SK-N-SH (cell line): ENCODE measurements around the gene YTHDF1. TPM values are rescaled to one million over a fixed set of nuclear protein-coding genes. Genes with fewer than 3 reads are reported as not detected.

Experiments
- CTCF ChIA-PET: fragments of 300-600, 350-600 bp; formaldehyde crosslinking; extraction: SDS; loops from one replicate; lab custom pipeline; 2021; lab: Yijun Ruan, JAX
- POLR2A ChIA-PET: fragments of 350-600 bp; sonication (Branson Sonifier 250); formaldehyde crosslinking; extraction: SDS; loops from one replicate; lab custom pipeline; 2020; ENCODE audit warnings: antibody characterized with exemption, inconsistent platforms; lab: Yijun Ruan, JAX
- DNase-seq: peaks from one replicate; pipeline ENCODE4 v3.0.0; 2012
- H2AFZ ChIP-seq: fragments of 200-600 bp; sonication (generic); 2 replicates; pipeline ENCODE4 v1.8.1; 2016; ENCODE audit warnings: antibody characterized with exemption, mild to moderate bottlenecking, low read depth
- H3F3A ChIP-seq: fragments of 200-600 bp; sonication (generic); replicated peaks from 2 replicates; pipeline ENCODE3; 2016; ENCODE audit warnings: antibody characterized with exemption, mild to moderate bottlenecking; ENCODE audit not compliant: insufficient read depth
- H3K27ac ChIP-seq, 2 experiments: fragments of 200-500 bp in 1 of 2; fragments of 200-600 bp in 1 of 2; sonication (Bioruptor generic) in 1 of 2; sonication (generic), shearing (Covaris generic) in 1 of 2; 2 replicates each; pipeline versions ENCODE4 v1.5.1 to v1.6.1; 2014 to 2016; ENCODE audit warnings: low read depth in 2 of 2, inconsistent platforms in 1 of 2, low read length in 1 of 2, mild to moderate bottlenecking in 1 of 2, mixed read lengths in 1 of 2
- H3K27me3 ChIP-seq: fragments of 200-600 bp; sonication (generic), shearing (Covaris generic); 2 replicates; pipeline ENCODE4 v1.6.1; 2016; ENCODE audit warnings: mixed run types; ENCODE audit not compliant: insufficient read depth
- H3K36me3 ChIP-seq, 2 experiments: fragments of 200-500 bp in 1 of 2; fragments of 200-600 bp in 1 of 2; sonication (Bioruptor generic) in 1 of 2; sonication (generic) in 1 of 2; replicated peaks in 1 of 2; 2 replicates each; pipeline versions ENCODE3 to v1.5.1; 2014 to 2016; ENCODE audit warnings: low read length in 1 of 2, mild to moderate bottlenecking in 1 of 2; ENCODE audit not compliant: insufficient read depth in 2 of 2, control insufficient read depth in 1 of 2
- H3K4me1 ChIP-seq, 2 experiments: fragments of 200-500 bp in 1 of 2; fragments of 200-600 bp in 1 of 2; sonication (Bioruptor generic) in 1 of 2; sonication (generic), shearing (Covaris generic) in 1 of 2; 2 replicates each; pipeline versions ENCODE4 v1.5.1 to v1.6.1; 2014 to 2016; ENCODE audit warnings: low read depth in 1 of 2, low read length in 1 of 2, mixed run types in 1 of 2; ENCODE audit not compliant: insufficient read depth in 2 of 2, control insufficient read depth in 1 of 2
- H3K4me2 ChIP-seq: fragments of 200-600 bp; sonication (generic), shearing (Covaris generic); 2 replicates; pipeline ENCODE4 v1.6.1; 2017; ENCODE audit warnings: mixed run types
- H3K4me3 ChIP-seq, 2 experiments: fragments of 200-500 bp in 1 of 2; fragments of 200-600 bp in 1 of 2; sonication (Bioruptor generic) in 1 of 2; sonication (generic), shearing (Covaris generic) in 1 of 2; 2 replicates each; pipeline versions ENCODE4 v1.5.1 to v1.8.1; 2014 to 2016; ENCODE audit warnings: low read depth in 2 of 2, inconsistent platforms in 1 of 2, low read length in 1 of 2, mild to moderate bottlenecking in 1 of 2, mixed read lengths in 1 of 2, moderate library complexity in 1 of 2
- H3K79me2 ChIP-seq: fragments of 200-600 bp; sonication (generic); 2 replicates; pipeline ENCODE4 v1.8.1; 2017; ENCODE audit warnings: mild to moderate bottlenecking; ENCODE audit not compliant: insufficient read depth
- H3K9ac ChIP-seq: fragments of 200-600 bp; sonication (generic); 2 replicates; pipeline ENCODE4 v1.6.1; 2017; ENCODE audit warnings: mixed run types
- H3K9me2 ChIP-seq: fragments of 200-600 bp; sonication (generic); 2 replicates; pipeline ENCODE4 v1.6.1; 2017; ENCODE audit warnings: mixed run types
- H3K9me3 ChIP-seq: fragments of 200-600 bp; sonication (generic); 2 replicates; pipeline ENCODE4 v1.6.1; 2017; ENCODE audit warnings: mixed run types, mild to moderate bottlenecking, moderate library complexity
- H4K20me1 ChIP-seq: fragments of 200-600 bp; sonication (generic); 2 replicates; pipeline ENCODE4 v1.6.1; 2017; ENCODE audit warnings: mild to moderate bottlenecking, mixed run types; ENCODE audit not compliant: insufficient read depth
- CHD2 ChIP-seq: fragments of 150-350 bp; IDR thresholded peaks from 2 replicates; pipeline ENCODE4 v1.6.1; 2018; ENCODE audit warnings: low read length; ENCODE audit not compliant: partially characterized antibody
- ELF1 ChIP-seq: IDR thresholded peaks from 2 replicates; pipeline ENCODE4 v1.4.0; 2012
- EP300 ChIP-seq, 2 experiments: IDR thresholded peaks; 2 replicates each; pipeline versions ENCODE4 v1.4.0 to v1.6.1; 2012; ENCODE audit warnings: borderline replicate concordance in 1 of 2, low read depth in 1 of 2, low read length in 1 of 2
- GATA2 ChIP-seq: sonication (generic); formaldehyde crosslinking; IDR thresholded peaks from 2 replicates; pipeline ENCODE4 v1.5.0; 2020; ENCODE audit warnings: mild to moderate bottlenecking, missing genetic modification reagents
- JUND ChIP-seq: IDR thresholded peaks from 2 replicates; pipeline ENCODE4 v1.4.0; 2012
- MXI1 ChIP-seq: IDR thresholded peaks from 2 replicates; pipeline ENCODE4 v1.6.1; 2012; ENCODE audit warnings: mild to moderate bottlenecking, low read depth, low read length, improper control_type of control experiment
- NFIC ChIP-seq: IDR thresholded peaks from 2 replicates; pipeline ENCODE4 v1.4.0; 2012; ENCODE audit warnings: borderline replicate concordance
- NRF1 ChIP-seq: IDR thresholded peaks from 2 replicates; pipeline ENCODE4 v1.6.1; 2012; ENCODE audit warnings: low read depth, mild to moderate bottlenecking, low read length
- SMC3 ChIP-seq: IDR thresholded peaks from 2 replicates; pipeline ENCODE4 v1.6.1; 2012; ENCODE audit warnings: low read depth, low read length, improper control_type of control experiment
- WGBS: methylation state at CpG from one replicate; pipeline ENCODE4 v1.1.6; 2017; ENCODE audit warnings: low lambda C conversion rate; 5-methylcytosine and 5-hydroxymethylcytosine counted together
- polyA plus RNA-seq, 3 experiments: library from polyadenylated mRNA; depleted of rRNA; stranded (reverse); fragments of >200 nt; gene quantifications; 2 replicates each; pipeline ENCODE4 v1.2.3, GENCODE V29; 2012
- TF ChIP-seq, protein P1 (sequence below): IDR thresholded peaks from 2 replicates; pipeline ENCODE4 v1.4.0; 2012; ENCODE audit warnings: low read depth, borderline replicate concordance
- TF ChIP-seq, protein P2 (sequence below): fragments of 200-600 bp; sonication (generic); IDR thresholded peaks from 2 replicates; pipeline ENCODE4 v1.6.1; 2017; ENCODE audit warnings: antibody characterized with exemption, mild to moderate bottlenecking, moderate library complexity
- TF ChIP-seq, protein P3 (sequence below): fragments of 150-350 bp; IDR thresholded peaks from 2 replicates; pipeline ENCODE4 v1.6.1; 2016; ENCODE audit warnings: mild to moderate bottlenecking, low read depth, low read length

YTHDF1 gene
- polyA plus RNA-seq, 1 of the 3 experiments (the other 2 are of a cell fraction), result 17.0 TPM

DNA sequence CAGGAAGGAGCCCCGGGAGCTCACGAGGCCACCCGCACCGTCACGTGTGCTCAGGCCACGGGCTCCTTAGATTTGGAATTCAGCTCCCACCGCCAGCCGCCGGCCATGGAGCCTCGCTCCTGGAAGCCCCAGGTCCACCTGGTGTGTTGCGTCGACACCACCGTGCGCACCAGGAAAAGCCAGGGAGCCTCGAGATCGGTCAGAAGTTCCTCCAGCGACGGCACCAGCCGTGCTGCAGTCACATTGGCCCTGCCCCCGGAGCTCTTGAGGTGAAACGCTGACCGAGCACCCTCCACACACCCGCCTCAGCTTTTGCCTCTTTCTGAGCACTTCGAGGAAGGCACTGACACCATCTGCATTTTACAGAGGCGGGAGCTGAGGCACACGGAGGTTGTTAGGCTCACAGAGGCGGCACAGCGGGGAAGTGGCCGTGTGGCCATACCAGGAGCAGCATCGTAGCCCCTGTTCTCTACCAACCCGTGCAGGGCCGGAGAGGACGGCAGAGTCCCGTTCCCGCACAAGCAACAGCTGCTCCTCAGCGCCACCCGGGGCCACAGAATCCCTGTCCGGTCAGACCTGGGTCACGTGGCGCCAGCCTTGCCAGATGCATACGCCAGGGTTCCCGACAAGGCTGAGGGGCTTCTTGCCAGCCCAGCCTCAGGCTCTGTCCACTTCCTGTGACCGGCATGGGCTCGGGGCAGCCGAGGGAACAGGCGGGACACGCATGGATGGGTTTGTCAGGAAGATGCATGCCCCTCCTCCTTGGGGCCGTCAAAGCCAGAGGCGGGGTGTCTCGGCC lies 30.8 kb upstream of the YTHDF1 start:
- Histone ChIP-seq H3K4me2 (no peak overlapping the region), H3K4me3 (no peak overlapping the region), H2AFZ (no peak overlapping the region), H3K4me1 (peaks cover 0 to 4% of the 10 kb centered on the region in 2 experiments; a peak in 1 of 4 replicates), H3F3A (no peaks in the 10 kb centered on the region), H3K27ac (no peak overlapping the region), H4K20me1 (no peaks in the 10 kb centered on the region), H3K79me2 (no peaks in the 10 kb centered on the region), H3K9me3 (no peaks in the 10 kb centered on the region), H3K9me2 (no peaks in the 10 kb centered on the region), H3K9ac (no peak overlapping the region), H3K27me3 (peaks cover 4% of the 10 kb centered on the region; the same call in 1 of the 2 replicates), H3K36me3 (no peaks in the 10 kb centered on the region)
- TF ChIP-seq, protein P1, sequence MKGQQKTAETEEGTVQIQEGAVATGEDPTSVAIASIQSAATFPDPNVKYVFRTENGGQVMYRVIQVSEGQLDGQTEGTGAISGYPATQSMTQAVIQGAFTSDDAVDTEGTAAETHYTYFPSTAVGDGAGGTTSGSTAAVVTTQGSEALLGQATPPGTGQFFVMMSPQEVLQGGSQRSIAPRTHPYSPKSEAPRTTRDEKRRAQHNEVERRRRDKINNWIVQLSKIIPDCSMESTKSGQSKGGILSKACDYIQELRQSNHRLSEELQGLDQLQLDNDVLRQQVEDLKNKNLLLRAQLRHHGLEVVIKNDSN, result peak; percentile 39; the same call in 1 of the 2 replicates
- no peak for TF ChIP-seq JUND
- peak; percentile 56 for DNase-seq
- CTCF ChIA-PET, result interaction anchor here (0.5 to 15.6 kb wide), 6 partner anchors 8 to 1204 kb away, joined by 3 to 168 read pairs (median 8); partner anchors contain the start of gene NKAIN4
- WGBS, result 61% methylated on average over 39 of the region's 50 CpGs
- POLR2A ChIA-PET, result no interaction called here

DNA sequence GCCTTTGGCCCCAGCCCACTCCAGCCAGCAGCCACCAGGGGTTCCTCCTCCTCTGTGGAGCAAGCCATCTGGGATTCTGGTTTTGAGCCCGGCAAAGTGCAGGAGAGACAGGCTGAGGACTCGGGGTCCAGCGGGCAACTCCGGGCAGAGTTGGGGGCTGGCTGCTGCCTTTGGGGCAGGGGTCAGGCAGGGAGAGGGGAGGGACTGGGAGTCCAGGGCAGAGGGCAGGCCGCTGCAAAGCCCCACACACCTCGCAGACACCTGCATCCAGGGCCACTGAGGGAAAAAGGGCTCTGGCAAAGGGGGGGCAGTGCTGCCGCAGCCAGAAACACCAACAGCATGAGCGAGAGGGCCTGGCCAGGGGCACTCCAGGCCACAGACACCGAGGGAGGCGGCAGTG lies 28.5 kb upstream of the YTHDF1 start:
- POLR2A ChIA-PET, result no interaction called here
- H2AFZ ChIP-seq, result no peak overlapping the region
- H3K9me2 ChIP-seq, result no peaks in the 10 kb centered on the region
- no peak overlapping the region for H3K27ac ChIP-seq
- no peak overlapping the region for H3K4me2 ChIP-seq
- no peaks in the 10 kb centered on the region for H4K20me1 ChIP-seq
- H3K9me3 ChIP-seq, result no peaks in the 10 kb centered on the region
- WGBS, result 69% methylated on average over 10 of the region's 10 CpGs
- peaks cover 4% of the 10 kb centered on the region; the same call in 1 of the 2 replicates for H3K27me3 ChIP-seq
- DNase-seq, result no peak
- no peaks in the 10 kb centered on the region for H3K36me3 ChIP-seq
- no peaks in the 10 kb centered on the region for H3K79me2 ChIP-seq
- TF ChIP-seq, protein P1, result no peak
- TF ChIP-seq, protein P2, sequence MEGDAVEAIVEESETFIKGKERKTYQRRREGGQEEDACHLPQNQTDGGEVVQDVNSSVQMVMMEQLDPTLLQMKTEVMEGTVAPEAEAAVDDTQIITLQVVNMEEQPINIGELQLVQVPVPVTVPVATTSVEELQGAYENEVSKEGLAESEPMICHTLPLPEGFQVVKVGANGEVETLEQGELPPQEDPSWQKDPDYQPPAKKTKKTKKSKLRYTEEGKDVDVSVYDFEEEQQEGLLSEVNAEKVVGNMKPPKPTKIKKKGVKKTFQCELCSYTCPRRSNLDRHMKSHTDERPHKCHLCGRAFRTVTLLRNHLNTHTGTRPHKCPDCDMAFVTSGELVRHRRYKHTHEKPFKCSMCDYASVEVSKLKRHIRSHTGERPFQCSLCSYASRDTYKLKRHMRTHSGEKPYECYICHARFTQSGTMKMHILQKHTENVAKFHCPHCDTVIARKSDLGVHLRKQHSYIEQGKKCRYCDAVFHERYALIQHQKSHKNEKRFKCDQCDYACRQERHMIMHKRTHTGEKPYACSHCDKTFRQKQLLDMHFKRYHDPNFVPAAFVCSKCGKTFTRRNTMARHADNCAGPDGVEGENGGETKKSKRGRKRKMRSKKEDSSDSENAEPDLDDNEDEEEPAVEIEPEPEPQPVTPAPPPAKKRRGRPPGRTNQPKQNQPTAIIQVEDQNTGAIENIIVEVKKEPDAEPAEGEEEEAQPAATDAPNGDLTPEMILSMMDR, result no peak
- TF ChIP-seq NRF1 (no peak), ELF1 (no peak), SMC3 (no peak), JUND (no peak), MXI1 (no peak), GATA2 (CRISPR knock-in tag) (no peak), EP300 (IDR thresholded peaks at IDR 0.05; ENCODE audit: borderline replicate concordance in 1 of 2, low read depth in 1 of 2, low read length in 1 of 2) (no peak), CHD2 (no peak), NFIC (no peak)
- TF ChIP-seq, protein P3, sequence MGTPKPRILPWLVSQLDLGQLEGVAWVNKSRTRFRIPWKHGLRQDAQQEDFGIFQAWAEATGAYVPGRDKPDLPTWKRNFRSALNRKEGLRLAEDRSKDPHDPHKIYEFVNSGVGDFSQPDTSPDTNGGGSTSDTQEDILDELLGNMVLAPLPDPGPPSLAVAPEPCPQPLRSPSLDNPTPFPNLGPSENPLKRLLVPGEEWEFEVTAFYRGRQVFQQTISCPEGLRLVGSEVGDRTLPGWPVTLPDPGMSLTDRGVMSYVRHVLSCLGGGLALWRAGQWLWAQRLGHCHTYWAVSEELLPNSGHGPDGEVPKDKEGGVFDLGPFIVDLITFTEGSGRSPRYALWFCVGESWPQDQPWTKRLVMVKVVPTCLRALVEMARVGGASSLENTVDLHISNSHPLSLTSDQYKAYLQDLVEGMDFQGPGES, result no peak
- CTCF ChIA-PET, result interaction anchor here (1.2 to 15.6 kb wide), 2 partner anchors 20 to 65 kb away, joined by 3 to 168 read pairs; no protein-coding TSS in a partner anchor
- H3K4me3 ChIP-seq, result no peak overlapping the region
- H3F3A ChIP-seq, result no peaks in the 10 kb centered on the region
- peaks cover 0 to 6% of the 10 kb centered on the region in 2 experiments; a peak in 1 of 4 replicates for H3K4me1 ChIP-seq
- no peak overlapping the region for H3K9ac ChIP-seq
